ENCODE measurements around the gene PLEKHM1. TPM values are rescaled to one million over a fixed set of nuclear protein-coding genes. Genes with fewer than 3 reads are reported as not detected.

Gene PLEKHM1
- total RNA-seq, 1 donor from 2014 or later = 71.9 TPM

- no peak for DNase-seq (ENCODE audit: low spot score)
Observed at GRCh38 chr17:45398800-45399199, 91.7 kb downstream of the PLEKHM1 start.

- DNase-seq (ENCODE audit: low spot score) = no peak
Observed at GRCh38 chr17:45397796-45398195, 92.7 kb downstream of the PLEKHM1 start.

- DNase-seq (ENCODE audit: low spot score) = no peak
Observed at GRCh38 chr17:45396496-45397205, 93.9 kb downstream of the PLEKHM1 start.

DNA sequence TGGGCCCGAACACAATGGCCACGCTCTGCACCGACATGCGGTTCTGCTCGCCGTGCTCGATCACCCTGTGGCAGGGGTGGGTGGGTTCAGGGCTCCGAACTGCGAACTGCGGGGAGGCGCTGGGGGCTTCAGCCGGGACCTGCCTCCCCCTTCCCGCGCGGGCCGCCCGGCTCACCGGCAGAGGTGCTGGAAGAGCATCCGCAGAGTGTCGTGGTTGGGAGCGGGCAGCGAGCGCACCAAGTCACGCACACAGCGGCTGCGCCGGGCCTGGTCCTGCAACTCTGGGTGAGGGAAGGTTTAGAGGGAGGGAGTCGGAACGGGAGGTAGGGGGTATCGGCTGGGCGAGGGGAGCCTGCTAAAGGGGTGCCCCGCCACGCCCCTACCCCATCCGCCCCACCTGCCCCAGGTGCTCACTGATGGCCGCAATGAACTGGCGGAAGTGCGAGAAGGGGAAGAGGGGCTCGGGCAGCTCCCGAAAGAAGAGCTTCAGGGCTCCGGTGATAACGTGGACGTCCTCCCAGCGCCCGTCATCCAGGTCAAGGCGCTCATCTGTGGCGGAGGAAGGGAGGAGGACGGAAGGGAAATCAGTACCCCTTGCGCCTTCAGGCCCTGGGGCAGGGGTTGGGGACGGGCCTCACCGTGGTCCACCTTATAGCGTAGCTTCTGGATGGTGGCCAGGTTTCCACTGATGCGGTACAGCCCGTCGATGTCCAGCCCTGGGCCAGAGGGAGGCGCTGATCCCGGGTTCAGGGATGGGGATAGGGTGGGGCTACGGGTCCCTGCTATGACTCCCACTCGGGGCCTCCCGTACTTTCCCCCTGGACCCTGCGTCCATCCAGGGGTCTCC, 94.7 kb downstream of the PLEKHM1 start:
- no peak for DNase-seq (ENCODE audit: low spot score)

DNA sequence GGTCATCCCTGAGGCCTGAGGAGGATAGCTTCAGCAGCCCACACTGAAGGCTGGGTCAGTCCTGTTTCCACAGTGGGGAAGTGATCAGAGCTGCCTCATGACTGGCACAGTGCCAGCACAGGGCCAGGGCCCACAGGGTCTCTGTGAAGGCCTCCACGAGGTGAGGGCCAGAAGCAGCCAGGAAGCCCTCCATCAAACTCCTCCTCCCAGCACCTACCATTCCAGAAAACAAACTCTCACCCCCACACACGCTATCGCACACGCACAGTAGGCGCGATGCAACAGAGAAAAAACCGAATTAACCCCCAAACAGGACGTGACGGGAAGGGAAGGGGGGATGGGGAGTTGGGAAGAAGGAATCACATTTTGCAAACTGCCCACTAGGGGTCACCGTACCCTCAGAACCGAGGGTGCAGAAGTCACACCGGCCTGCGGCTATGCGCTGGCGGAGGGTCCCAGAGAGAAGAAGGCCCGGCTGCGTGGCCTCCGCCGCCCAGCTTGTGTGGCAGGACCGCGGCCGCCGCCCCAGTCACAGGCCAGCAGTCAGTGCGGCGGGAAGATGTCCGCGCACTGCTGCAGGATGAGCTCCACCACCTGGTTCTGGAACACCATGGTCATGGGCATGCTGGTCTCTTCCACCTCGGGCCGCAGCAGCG, 95.5 kb downstream of the PLEKHM1 start:
- DNase-seq (ENCODE audit: low spot score) = peak; percentile 62

GRCh38 chr17:45394564-45394912, 96.0 kb downstream of the PLEKHM1 start:
- no peak for DNase-seq (ENCODE audit: low spot score)

- DNase-seq (ENCODE audit: low spot score) = no peak
Observed at GRCh38 chr17:45394091-45394490, 96.4 kb downstream of the PLEKHM1 start.

- no peak for DNase-seq (ENCODE audit: low spot score)
Observed at GRCh38 chr17:45393411-45393810, 97.1 kb downstream of the PLEKHM1 start.

DNA sequence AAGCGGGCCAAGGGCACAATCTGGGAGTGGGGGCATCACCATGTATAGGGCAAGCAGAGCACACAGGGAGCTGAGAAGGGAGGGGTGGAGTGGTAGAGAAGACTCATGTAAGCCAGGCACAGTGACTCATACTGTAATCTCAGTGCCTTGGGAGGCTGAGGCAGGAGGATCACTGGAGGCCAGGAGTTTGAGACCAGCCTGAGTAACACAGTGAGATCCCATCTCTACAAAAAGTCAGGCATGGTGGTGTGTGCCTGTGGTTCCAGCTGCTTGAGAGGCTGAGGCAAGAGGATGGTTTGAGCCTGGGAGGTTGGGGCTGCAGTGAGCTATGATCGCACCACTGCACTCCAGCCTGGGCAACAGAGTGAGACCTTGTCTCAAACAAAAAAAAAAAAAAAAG, 98.6 kb downstream of the PLEKHM1 start:
- DNase-seq (ENCODE audit: low spot score) = no peak

GRCh38 chr17:45391291-45391690, 99.2 kb downstream of the PLEKHM1 start:
- no peak for DNase-seq (ENCODE audit: low spot score)

- DNase-seq (ENCODE audit: low spot score) = no peak
Observed at GRCh38 chr17:45389354-45389753, 101.2 kb downstream of the PLEKHM1 start.

GRCh38 chr17:45388604-45389325, 101.8 kb downstream of the PLEKHM1 start:
- no peak for DNase-seq (ENCODE audit: low spot score)

DNA sequence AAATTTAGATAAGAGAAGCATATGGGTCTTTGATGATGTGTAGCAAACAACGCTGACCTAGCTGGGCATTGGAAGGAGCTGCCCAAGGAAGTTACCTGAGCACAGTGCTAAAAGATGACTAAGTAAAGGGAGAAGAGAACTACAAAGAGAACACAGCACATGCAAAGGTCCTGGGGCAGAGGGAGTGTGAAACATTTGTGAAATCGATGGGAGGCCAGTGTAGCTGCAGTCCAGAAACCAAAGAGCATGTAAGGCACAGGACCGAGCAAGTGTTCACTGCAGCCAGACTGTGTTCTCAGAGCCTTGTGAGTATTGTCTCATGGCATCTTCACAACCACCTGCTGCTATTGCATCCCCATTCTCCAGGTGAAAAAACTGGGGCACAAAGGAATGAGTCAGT, 102.8 kb downstream of the PLEKHM1 start:
- DNase-seq (ENCODE audit: low spot score) = no peak

DNA sequence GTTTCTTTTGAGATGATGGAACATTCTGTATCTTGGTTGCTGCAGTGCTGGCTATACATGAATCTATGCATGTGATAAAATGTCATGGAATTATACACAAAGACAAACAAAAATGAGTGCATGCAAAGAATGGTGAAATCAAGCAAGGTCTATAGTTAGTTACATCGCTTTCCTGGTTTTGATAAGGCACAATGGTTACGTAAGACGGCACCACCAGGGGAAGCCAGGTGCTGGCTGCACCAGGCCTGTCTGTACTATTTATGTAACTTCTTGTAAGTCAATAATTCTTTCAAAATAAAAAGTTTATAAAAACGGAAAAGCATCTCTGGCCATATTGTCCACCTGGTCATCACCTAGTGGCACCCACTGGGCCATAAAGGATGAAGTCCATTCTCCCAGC, 104.3 kb downstream of the PLEKHM1 start:
- DNase-seq (ENCODE audit: low spot score) = no peak

Other genes with a start within 250 kb of the PLEKHM1 start
- not detected for gene SPATA32, start 228.6 kb downstream of the PLEKHM1 start, total RNA-seq
- gene MAP3K14, start 173.7 kb downstream of the PLEKHM1 start, total RNA-seq = 19.1 TPM
- gene ARHGAP27, start 57.9 kb downstream of the PLEKHM1 start, total RNA-seq = 98.1 TPM

All from mucosa of gallbladder (tissue), 1 donor.